HUDEP-2 (cell line): ENCODE data around the gene SMURF1.

ENCODE experiments used
- DNase-seq, 76 experiments: peaks; one replicate each; lab custom pipeline; 2025; ENCODE audit not compliant: unreplicated experiment in 76 of 76; lab: John Stamatoyannopoulos, UW

The SMURF1 gene

GRCh38 chr7:99099499-99100077, 44.3 kb downstream of the SMURF1 start:
- no peak for DNase-seq

- DNase-seq: no peak
Observed at GRCh38 chr7:99098824-99099498, 44.9 kb downstream of the SMURF1 start.

DNA sequence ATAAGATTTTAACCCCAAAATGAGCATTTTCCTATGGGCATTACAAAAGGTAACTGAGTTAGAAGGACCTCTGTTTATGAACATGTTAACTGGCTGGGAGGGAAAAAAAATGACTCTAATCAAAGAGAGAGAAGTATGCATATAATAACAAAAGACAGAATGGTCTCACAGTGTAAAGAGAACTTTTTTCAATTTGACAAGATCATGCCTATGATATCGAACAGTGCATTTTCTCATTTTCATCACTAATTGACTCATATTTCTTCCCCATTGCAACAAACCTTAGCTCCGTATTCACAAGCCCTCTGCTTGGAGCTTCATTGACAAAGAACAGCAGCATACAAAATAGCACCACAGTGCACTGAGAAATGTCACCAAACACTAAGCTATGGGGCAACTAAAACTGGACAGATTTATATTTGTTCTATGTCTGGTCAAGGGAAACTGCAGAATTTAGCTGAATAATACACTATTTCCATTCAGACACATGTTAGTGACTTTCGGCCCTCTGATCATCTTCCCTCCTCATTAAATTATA, 45.6 kb downstream of the SMURF1 start:
- DNase-seq: no peak

GRCh38 chr7:99097730-99098129, 46.2 kb downstream of the SMURF1 start:
- no peak for DNase-seq

DNA sequence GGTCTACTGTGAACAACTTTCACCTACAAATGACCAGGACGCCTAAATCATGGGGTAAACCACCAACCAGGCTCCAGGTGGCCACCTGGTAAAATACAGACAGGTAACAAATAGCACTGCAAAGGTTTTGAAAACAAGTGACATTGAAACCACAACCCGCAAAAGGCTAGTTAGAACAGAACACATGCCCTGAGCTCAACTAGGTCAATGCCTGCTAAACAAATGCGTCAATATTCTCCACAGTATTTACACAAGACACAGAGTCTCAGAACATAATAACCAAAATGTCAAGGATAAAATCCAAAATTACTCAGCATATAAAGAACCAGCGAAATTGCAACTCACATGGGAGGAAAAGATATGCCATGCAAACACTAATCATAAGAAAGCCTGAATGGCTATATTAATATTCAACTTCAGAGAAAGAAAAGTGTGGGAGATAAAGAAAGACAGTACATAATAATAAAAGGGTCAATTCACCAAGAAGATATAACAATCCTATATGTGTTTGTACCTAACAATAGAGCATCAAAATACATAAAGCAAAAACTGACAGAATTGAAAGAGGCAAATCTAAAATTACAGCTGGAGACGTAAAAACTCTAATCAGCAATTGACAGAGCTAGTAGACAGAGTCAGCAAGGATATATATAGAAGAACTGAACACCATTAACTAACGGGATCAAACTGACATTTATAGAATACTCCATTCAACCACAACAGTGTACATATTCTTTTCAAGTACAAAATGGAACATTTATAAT, 47.6 kb downstream of the SMURF1 start:
- DNase-seq: no peak

GRCh38 chr7:99095698-99096097, 48.2 kb downstream of the SMURF1 start:
- DNase-seq: no peak

DNA sequence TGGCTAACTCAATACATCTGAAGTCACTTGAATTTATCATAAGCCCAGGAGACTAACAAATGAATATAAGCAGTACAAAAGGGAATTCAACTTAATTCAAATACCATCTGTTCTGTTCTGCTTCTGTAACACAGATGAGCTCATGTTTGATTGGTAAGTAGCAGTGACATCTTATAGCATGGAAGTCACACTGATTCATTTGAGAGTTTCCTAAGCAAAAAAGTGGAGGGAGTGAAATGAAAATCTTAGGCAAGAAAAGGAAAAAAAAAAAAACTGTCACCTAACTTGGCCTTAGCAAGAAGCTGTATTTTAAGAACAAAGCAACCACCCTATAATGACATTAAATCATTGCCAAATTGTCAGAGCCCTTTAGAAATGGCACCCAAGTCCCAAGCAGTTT, 49.5 kb downstream of the SMURF1 start:
- DNase-seq: no peak

DNA sequence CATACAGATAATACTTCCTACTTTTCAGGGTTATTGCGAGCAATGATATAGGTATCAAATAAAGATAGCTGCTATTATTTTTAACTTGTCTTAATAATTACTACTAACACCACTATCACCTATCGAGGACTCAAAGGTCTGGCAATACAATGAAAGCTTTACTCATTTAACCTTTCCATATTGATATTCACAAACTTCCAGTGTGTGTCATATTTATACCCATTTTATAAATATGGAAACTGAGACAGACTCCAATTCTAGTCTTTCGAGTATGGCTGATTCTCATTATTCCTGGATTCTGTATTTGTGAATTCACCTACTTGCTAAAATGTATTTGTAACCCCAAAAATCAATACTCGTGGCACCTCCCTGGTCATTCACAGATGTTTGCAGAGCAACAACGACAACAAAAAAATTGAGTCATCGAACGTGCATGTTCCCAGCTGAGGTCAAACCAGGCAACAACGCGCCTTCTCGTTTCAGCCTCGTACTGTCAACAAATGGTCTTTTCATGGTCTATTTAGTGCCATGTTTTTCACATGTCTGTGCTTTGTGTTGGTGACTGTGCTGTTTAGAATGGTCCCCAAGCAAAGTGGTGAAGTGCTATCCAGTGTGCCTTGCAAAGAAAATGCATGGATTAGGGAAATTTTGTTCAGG, 51.7 kb downstream of the SMURF1 start:
- no peak for DNase-seq

- DNase-seq: no peak
Observed at GRCh38 chr7:99090771-99091542, 53.0 kb downstream of the SMURF1 start.

- DNase-seq: no peak
Observed at GRCh38 chr7:99089914-99090629, 53.8 kb downstream of the SMURF1 start.

GRCh38 chr7:99086944-99087343, 57.0 kb downstream of the SMURF1 start:
- no peak for DNase-seq

GRCh38 chr7:99086532-99086931, 57.4 kb downstream of the SMURF1 start:
- DNase-seq: no peak

DNA sequence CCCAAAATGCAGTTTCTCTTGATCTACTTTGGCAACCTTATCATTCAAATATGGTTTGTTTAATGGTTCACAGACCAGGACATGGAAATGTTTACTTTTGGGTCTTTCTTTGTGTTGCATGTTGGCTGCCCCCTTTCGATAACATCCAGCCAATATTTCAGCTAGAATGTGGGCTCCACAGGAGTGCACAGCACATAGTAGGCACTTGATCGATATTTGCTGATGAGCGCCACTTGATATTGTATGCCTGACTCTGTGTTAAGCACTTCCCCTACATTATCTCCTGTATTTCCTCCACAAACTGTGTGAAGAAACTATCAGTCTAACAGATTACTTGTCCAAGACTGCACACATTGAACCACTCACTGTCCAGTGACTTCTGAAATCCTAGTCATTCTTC, 60.2 kb downstream of the SMURF1 start:
- DNase-seq: no peak

- no peak for DNase-seq
Observed at GRCh38 chr7:99083068-99083651, 60.7 kb downstream of the SMURF1 start.

GRCh38 chr7:99080679-99081078, 63.2 kb downstream of the SMURF1 start:
- no peak for DNase-seq

GRCh38 chr7:99079104-99079503, 64.8 kb downstream of the SMURF1 start:
- no peak for DNase-seq

DNA sequence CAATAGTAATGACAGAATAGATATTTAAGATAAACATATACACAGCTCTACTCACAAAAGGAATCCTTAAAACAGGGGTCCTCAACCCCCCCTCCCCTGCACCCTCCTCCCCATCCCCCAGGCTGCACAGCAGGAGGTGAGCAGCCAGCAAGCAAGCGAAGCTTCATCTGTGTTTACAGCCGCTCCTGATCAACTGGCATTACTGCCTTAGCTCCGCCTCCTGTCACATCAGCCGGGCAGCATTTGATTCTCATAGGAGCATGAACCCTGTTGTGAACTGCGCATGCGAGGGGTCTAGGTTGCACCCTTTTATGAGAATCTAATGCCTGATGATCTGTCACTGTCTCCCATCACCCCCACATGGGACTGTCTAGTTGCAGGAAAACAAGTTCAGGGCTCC, 65.5 kb downstream of the SMURF1 start:
- DNase-seq: no peak

DNA sequence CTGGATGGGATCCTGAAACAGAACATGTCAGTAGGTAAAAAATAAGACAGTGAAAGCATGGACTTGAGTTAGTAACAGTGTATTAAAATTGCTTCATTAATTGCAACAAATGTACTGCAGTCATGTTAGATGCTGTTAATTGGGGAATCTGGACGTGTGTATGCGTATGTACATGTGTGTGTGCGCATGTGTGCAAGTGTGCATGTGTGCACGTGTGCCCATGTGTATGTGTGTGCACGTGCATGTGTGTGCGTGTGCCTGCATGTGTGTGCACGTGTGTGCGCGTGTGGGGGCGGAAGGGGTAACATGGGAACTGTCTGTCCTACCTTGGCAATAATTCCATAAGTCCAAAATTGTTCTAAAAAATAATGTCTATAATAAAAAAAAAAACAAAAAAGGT, 67.3 kb downstream of the SMURF1 start:
- no peak for DNase-seq

DNA sequence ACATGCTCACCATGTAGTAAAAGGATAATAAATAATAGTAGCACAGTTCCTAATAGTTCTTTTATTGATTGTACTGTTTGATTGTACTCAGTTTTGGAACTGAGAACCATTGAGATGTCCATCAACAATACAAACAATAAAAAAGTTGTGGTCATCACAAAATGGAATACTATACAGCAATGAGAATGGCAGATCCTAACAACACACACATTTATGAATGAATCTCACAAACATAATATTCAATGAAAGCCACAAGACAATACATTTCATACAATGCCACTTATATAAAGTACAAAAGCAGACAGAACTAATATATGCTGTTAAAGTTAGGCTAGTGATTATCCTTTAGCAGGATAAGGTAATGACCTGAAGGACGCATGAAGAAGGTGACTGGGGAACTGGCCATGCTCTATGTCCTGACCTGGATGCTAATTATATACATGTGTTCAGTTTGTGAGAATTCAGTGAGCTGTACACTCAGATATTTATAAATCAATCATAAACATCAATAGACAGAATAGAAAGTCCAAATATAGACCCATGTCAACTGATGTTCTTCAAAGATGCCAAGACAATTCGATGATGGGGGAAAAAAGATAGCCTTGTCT, 70.0 kb downstream of the SMURF1 start:
- no peak for DNase-seq
